Astrocyte of the spinal cord (primary cell): ENCODE data around the gene TRANK1.

Source experiments
- DNase-seq: peaks from one replicate; pipeline ENCODE4 v3.0.0; 2011; ENCODE audit warnings: low read depth, low spot score
- H3K4me3 ChIP-seq: 2 replicates; pipeline ENCODE4 v1.5.1; 2011; ENCODE audit warnings: low read depth, mild to moderate bottlenecking, low read length, moderate library complexity
- in situ Hi-C: cut with HindIII; loops from 2 replicates; pipeline ENCODE4 v1.10.0; 2017; ENCODE audit warnings: low sequenced_read_pairs
- TF ChIP-seq, protein P1 (sequence below): IDR thresholded peaks from 2 replicates; pipeline ENCODE4 v1.5.1; 2012; ENCODE audit warnings: low read depth, mild to moderate bottlenecking, low read length, inconsistent platforms

Gene TRANK1

DNA sequence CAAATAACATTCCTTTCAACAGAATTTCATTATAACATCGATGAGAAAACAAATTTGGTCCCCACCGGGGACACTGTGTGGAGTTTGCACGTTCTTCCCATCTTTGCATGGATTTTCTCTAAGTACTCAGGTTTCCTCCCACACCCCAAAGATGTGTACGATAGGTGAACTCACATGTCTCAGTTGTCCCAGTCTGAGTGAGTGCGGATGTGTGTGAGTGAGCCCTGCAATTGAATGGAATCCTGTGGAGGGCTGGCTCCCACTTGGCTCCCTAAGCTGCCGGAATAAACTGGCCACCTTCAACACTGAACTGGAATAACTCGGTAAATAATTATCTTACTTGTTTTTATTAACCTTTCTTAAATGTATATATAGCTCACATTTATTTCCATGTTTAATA lies 77.0 kb downstream of the TRANK1 start:
- TF ChIP-seq, protein P1, sequence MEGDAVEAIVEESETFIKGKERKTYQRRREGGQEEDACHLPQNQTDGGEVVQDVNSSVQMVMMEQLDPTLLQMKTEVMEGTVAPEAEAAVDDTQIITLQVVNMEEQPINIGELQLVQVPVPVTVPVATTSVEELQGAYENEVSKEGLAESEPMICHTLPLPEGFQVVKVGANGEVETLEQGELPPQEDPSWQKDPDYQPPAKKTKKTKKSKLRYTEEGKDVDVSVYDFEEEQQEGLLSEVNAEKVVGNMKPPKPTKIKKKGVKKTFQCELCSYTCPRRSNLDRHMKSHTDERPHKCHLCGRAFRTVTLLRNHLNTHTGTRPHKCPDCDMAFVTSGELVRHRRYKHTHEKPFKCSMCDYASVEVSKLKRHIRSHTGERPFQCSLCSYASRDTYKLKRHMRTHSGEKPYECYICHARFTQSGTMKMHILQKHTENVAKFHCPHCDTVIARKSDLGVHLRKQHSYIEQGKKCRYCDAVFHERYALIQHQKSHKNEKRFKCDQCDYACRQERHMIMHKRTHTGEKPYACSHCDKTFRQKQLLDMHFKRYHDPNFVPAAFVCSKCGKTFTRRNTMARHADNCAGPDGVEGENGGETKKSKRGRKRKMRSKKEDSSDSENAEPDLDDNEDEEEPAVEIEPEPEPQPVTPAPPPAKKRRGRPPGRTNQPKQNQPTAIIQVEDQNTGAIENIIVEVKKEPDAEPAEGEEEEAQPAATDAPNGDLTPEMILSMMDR = no peak
- in situ Hi-C loops = no loop called here
- H3K4me3 ChIP-seq = no peak overlapping the region
- no peak for DNase-seq

DNA sequence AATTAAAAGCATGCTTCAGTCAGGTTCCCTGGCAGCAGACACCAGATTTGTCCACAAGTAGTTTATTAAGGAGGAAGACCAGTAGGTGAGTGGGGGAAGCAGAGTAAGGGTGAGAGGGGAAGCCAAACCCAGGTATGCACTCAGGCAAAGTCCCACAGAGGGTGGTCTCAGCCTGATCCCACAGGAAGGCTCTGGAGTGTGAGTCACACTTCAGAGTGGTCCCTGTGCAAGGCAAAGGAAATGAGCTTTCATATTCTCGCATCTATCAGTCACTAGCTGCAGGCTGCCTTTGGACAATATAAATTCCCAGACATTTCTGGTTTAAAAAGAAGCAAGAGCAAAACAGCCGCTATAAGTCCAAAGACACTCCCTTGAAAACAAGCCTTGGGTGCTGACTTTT lies 78.5 kb downstream of the TRANK1 start:
- DNase-seq = no peak
- TF ChIP-seq, protein P1 = no peak
- in situ Hi-C loops = no loop called here
- H3K4me3 ChIP-seq = no peak overlapping the region

DNA sequence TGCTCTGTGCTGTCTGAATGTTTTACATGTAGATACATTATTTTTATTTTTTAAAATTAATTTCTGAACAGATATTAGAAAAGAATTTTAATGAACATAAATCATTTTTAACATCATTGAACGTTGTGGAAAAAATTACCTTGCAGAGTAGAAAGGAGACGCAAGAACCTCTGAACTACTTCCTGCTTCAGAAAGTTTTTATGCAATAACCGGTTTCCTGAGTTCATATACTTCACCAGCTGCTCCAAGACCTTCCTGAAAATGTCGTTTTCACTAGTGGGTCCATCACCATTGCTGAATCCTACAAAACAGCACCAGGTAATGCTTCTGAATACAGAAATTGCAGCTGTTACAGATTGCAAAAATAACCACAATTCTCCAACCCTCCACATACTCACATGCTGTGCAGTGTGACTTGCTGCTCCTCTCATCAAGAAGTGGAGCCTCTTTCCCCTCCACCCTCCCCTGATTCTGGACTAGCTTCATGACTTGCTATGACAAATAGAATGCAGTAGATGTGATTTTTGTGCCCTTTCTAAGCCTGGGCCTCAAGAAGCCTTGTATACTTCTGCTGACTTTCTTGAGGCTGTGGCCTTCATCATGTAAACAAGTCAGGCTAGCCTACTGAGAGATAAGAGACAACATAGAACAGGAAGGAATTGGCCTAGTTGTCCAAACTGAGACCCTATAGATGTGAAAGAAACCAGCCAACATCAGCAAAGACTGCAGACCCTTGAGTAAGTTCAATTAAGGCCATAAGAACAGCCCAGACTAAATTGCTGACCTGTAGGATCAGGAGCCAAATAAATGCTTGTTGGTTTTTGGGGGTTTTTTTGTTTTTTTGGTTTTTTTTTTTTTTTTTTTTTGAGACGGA lies 80.4 kb downstream of the TRANK1 start:
- TF ChIP-seq, protein P1 = no peak
- in situ Hi-C loops = no loop called here
- H3K4me3 ChIP-seq = no peak overlapping the region
- DNase-seq = no peak

DNA sequence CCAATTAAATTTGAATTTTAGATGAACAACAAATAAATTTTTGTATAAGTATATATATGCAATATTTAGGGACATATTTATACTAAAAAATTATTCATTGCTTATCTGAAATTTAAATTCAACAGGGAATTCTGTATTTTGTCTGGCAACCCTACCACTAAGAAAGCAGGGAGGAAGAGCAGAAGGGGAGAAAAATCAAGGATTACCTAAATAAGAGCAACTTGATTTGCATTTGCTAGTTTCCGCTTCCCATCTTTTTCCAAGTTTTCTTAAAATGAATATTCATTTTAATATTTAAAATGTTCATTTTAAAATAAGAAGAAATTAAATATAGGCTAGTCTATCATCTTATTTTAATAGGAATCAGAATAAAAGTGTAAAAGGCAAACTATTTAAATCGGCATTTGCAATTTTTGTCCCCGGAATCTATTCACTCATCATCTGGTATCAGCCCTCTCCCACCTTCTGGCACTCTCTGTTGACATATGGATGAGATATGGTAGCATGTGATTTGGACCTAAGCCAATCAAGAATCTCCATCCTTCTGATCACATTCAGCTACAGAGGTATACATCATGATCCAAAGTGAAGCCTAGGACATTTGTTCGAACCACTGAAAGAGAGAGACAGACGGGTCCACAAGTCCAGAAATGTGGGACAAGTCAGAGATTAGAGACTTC lies 82.6 kb downstream of the TRANK1 start:
- no peak for DNase-seq
- in situ Hi-C loops = no loop called here
- TF ChIP-seq, protein P1 = no peak
- no peak overlapping the region for H3K4me3 ChIP-seq

DNA sequence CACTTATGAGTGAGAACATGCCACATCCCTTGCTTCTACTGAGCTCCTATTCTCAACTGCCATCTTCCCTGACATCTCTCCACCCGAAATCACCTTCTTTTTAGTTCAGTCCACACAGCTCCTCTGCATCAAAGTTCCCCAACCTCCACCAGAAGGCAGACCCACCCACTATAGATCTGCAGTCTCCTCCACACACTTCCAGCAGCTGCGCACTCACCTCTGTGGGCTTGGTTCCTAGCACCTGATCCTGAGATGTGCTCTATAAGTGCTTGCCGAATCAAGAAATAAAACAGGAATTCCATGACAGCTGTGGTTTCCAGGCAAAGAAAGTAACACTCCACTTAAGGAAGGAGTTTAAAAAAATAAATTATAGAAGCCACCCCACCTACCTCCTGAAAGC lies 85.4 kb downstream of the TRANK1 start:
- TF ChIP-seq, protein P1 = no peak
- in situ Hi-C loops = no loop called here
- no peak for DNase-seq
- no peak overlapping the region for H3K4me3 ChIP-seq

DNA sequence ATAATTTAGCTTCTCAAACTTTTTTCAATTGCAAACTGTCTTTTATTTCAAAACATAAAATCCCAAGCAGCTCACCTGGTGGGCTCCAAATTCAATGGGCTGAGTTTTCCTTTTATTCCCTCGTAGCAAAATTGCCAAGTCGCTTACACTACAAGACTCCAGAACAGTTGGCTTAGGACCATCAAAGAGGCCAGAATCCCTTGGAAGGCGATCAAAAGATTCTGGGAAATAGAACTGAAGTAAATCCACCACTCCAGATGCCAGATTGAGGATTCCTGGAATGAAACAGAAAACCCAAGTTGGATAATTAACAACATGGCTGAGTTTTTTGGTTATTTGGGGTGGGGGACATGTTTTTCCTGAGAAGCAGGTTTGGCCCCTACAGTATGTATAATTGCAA lies 92.8 kb downstream of the TRANK1 start:
- DNase-seq = peak; percentile 30
- in situ Hi-C loops = no loop called here
- TF ChIP-seq, protein P1 = no peak
- H3K4me3 ChIP-seq = no peak overlapping the region
